SJCRH30 (cell line): Measurements from ENCODE around the gene PLPP4. TPM values are rescaled to one million over a fixed set of nuclear protein-coding genes. Genes with fewer than 3 reads are reported as not detected.

ENCODE experiments used
- DNase-seq, 2 experiments: peaks; one replicate each; pipeline ENCODE4 v3.0.0-alpha.2; 2015 to 2020
- H3K27ac ChIP-seq: fragments of 250-450 bp; sonication (Bioruptor Pico); 2 replicates; pipeline ENCODE4 v1.5.1; 2020; ENCODE audit warnings: mild to moderate bottlenecking, moderate library complexity
- H3K27me3 ChIP-seq: fragments of 250-450 bp; sonication (Bioruptor Pico); 2 replicates; pipeline ENCODE4 v1.5.1; 2020; ENCODE audit warnings: mild to moderate bottlenecking, moderate library complexity
- H3K36me3 ChIP-seq: fragments of 250-450 bp; sonication (Bioruptor Pico); 2 replicates; pipeline ENCODE4 v1.5.1; 2020; ENCODE audit warnings: mild to moderate bottlenecking, moderate library complexity
- H3K4me1 ChIP-seq: fragments of 250-450 bp; sonication (Bioruptor Pico); 2 replicates; pipeline ENCODE4 v1.5.1; 2020; ENCODE audit warnings: mild to moderate bottlenecking, moderate library complexity
- H3K4me3 ChIP-seq: fragments of 250-450 bp; sonication (Bioruptor Pico); 2 replicates; pipeline ENCODE4 v1.5.1; 2020; ENCODE audit warnings: mild to moderate bottlenecking, moderate library complexity
- H3K9me3 ChIP-seq: fragments of 250-450 bp; sonication (Bioruptor Pico); replicated peaks from 2 replicates; pipeline ENCODE4 v1.5.1; 2020; ENCODE audit warnings: mild to moderate bottlenecking, moderate library complexity
- total RNA-seq: library from RNA; depleted of rRNA; stranded (reverse); fragments of >200 nt; shearing (Covaris generic); gene quantifications from 2 replicates; pipeline ENCODE4 v1.2.3, GENCODE V29; 2014

PLPP4 gene
- total RNA-seq, 1 experiment from 2014 or later, result 0.12 TPM

- no peaks in the 10 kb centered on the region for H3K4me1 ChIP-seq
- H3K27ac ChIP-seq, result no peak overlapping the region
- DNase-seq, result no peak
Observed at GRCh38 chr10:120578134-120578533, 121.1 kb downstream of the PLPP4 start.

GRCh38 chr10:120578890-120579289 lies 121.9 kb downstream of the PLPP4 start:
- Histone ChIP-seq H3K9me3 (no peaks in the 10 kb centered on the region), H3K36me3 (no peaks in the 10 kb centered on the region), H3K4me3 (no peak overlapping the region), H3K27ac (no peak overlapping the region), H3K4me1 (no peaks in the 10 kb centered on the region), H3K27me3 (peaks cover 6% of the 10 kb centered on the region; the same call in 1 of the 2 replicates)
- no peak for DNase-seq

More at GRCh38 chr10:120578134-120578533, 121.1 kb downstream of the PLPP4 start:
- H3K4me3 ChIP-seq, result no peak overlapping the region
- H3K36me3 ChIP-seq, result no peaks in the 10 kb centered on the region
- H3K9me3 ChIP-seq, result no peaks in the 10 kb centered on the region
- H3K27me3 ChIP-seq, result peaks cover 6% of the 10 kb centered on the region; the same call in 1 of the 2 replicates

DNA sequence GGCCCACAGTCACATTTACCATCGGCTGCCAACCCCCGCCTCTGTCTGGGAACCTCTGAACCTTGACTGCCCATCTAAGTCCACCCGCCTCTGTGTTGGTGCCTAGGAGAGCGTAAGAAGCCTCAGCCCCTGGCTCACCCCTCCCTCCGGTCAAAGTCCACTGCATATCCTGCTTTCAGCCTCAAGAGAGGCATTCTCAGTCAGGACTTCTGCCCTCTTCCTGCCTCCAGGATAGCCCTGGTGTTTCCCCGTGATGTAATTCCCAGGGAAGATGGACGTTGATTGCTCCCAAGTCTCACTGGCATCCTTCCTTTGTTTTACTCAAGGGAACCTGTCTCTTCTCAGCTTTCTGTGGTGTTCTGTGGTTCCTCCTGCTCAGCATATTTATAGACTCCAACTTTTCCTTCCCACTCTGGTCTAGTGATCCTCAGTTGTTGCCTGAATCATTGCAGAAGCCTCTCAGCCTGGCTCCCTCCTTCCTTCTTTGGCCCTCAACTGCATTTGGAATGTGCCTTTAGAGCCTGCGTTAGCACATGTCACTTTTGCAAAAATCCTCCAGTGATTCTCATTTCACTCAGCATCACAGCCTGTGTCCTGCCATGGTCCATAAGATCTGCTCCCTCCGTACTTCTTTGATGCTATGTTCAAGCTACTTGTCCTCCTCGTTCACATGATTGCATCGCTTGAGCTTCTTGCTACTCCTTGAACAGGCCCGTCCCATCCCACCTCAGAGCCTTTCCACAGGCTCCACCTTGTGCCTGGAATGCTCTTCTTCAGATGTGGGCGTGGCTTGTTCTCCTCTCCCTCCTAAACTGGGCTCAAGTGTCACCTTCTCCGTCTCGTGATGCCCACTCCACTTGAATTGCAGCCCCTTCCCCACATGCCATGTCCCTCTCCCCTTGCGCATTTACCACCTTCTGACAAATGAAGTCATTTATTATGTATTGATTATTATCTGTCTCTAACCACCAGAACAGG lies 124.2 kb downstream of the PLPP4 start:
- Histone ChIP-seq H3K9me3 (no peaks in the 10 kb centered on the region; the same call in 1 of the 2 replicates), H3K27ac (no peak overlapping the region), H3K36me3 (no peaks in the 10 kb centered on the region), H3K27me3 (peaks cover 4% of the 10 kb centered on the region; the same call in 1 of the 2 replicates), H3K4me1 (no peaks in the 10 kb centered on the region), H3K4me3 (no peak overlapping the region)
- no peak for DNase-seq

DNA sequence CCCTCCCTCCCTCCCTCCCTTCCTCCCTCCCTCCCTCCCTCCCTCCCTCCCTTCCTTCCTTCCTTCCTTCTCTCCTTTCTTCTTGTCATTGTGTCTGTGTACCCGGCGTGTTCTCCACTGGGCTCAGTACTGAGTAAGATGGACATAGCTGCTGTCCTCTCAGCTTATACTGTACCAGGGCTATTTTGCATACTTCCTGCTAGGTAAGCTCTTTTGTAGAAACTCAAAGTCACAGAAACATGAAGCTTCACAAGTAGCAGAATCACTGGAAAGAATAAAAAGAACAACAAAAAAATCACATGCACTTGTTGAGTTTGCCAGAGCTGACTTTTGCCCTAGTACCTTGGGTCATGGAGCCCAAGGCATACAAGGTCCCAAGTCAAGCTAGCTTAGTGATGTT lies 125.7 kb downstream of the PLPP4 start:
- Histone ChIP-seq H3K9me3 (no peaks in the 10 kb centered on the region; the same call in 1 of the 2 replicates), H3K4me3 (no peak overlapping the region), H3K27ac (no peak overlapping the region), H3K27me3 (peaks cover 13% of the 10 kb centered on the region), H3K36me3 (no peaks in the 10 kb centered on the region), H3K4me1 (no peaks in the 10 kb centered on the region)
- no peak for DNase-seq

DNA sequence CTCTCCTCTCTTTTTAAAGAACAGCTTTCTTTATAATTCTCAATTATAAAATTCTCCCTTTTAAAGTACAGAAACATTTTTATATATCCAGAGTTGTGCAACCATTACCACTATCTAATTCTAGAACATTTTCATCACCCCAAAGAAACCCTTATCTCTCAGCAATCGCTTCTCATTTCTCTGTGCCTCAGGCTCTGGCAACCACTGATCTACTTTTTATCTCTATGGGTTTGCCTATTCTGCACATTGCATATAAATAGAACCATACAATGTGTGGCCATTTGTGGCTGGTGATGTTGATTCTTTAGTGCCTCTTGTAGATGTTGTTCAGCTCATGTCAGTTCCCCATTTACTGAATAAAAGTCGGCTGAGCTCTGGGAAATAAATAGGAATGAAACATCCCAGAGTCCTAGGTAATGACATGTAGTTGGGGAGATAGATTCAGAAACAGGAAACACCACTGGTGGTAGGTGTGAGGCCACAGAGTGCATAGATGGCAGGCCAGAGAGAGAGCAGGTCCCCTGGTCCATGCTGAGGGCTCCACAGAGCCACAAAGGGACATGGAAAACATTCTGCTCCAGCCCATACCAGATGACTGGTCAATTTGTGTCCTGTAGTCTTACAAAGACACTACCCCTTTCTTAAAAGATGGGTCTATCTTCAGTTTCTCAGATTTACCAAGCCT lies 126.5 kb downstream of the PLPP4 start:
- Histone ChIP-seq H3K36me3 (no peaks in the 10 kb centered on the region), H3K4me3 (no peak overlapping the region), H3K4me1 (no peaks in the 10 kb centered on the region), H3K9me3 (no peaks in the 10 kb centered on the region; the same call in 1 of the 2 replicates), H3K27ac (no peak overlapping the region), H3K27me3 (peaks cover 13% of the 10 kb centered on the region)
- no peak for DNase-seq

- Histone ChIP-seq H3K9me3 (no peaks in the 10 kb centered on the region; the same call in 1 of the 2 replicates), H3K4me3 (no peak overlapping the region)
- no peak for DNase-seq
Observed at GRCh38 chr10:120584786-120585185, 127.8 kb downstream of the PLPP4 start.

DNA sequence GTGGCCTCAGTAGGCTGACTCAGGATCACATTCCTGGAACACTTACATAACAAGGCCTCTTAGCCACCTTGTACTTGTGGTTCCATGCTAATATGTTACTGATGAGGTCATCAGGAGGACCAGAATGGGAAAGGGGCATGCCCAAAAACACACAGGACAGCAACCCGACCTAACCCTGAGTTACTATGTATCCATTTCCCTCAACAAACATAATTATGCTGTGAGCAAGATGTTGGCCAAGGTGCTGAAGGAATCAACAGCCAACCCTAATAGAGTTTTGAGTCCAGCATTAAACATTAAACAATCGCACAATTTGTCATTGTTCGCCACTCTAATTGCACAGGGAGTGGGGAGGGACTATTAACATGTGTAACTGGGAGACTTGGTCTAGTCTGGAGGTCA lies 129.4 kb downstream of the PLPP4 start:
- H3K9me3 ChIP-seq, result no peaks in the 10 kb centered on the region; the same call in 1 of the 2 replicates
- H3K36me3 ChIP-seq, result no peaks in the 10 kb centered on the region
- H3K4me1 ChIP-seq, result no peaks in the 10 kb centered on the region
- H3K27me3 ChIP-seq, result peaks cover 13% of the 10 kb centered on the region
- H3K27ac ChIP-seq, result no peak overlapping the region
- DNase-seq, result no peak
- H3K4me3 ChIP-seq, result no peak overlapping the region

More at GRCh38 chr10:120584786-120585185, 127.8 kb downstream of the PLPP4 start:
- Histone ChIP-seq H3K4me1 (no peaks in the 10 kb centered on the region), H3K36me3 (no peaks in the 10 kb centered on the region), H3K27me3 (peaks cover 13% of the 10 kb centered on the region), H3K27ac (no peak overlapping the region)

DNA sequence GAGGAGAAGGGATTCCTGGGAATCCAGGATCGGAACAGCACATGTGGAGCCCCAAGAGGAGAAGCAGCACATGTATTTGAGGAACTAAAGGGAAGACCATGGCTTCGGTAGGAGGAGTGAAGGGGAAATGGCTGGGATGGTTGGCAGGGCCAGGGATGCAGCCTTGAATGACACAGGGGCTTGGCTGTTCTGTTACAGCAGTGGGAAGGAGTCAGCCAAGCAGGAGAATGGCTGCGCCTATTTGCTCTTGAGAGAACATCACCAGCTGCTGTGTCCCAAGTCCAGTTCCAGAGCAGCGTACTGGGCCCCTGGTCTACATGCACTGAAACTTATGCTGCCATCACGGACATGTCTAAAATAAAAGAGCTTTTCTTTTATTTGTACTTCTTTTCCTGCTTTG lies 130.0 kb downstream of the PLPP4 start:
- H3K27me3 ChIP-seq, result peaks cover 13% of the 10 kb centered on the region
- H3K9me3 ChIP-seq, result no peaks in the 10 kb centered on the region; the same call in 1 of the 2 replicates
- no peak for DNase-seq
- no peaks in the 10 kb centered on the region for H3K36me3 ChIP-seq
- H3K4me1 ChIP-seq, result no peaks in the 10 kb centered on the region
- H3K4me3 ChIP-seq, result no peak overlapping the region
- H3K27ac ChIP-seq, result no peak overlapping the region

DNA sequence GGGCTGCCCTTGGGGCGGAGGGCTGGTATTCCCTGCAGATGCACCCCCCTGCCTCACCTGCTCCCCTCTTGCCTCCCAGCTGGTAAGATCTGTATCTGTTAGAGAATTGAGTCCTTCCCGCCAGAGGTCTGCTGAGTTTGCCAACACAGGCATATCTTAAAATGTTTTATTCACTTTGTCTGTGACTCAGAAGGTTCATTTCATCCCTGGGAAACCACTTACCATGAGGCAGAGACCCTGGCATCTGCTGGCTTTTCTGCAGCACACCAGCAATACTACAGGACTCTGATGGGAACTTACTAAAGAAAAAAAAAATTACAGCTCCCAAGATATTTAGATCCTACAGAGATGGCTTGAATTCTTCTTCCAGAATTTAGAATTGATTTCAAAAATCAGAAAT lies 131.3 kb downstream of the PLPP4 start:
- no peak for DNase-seq
- H3K27me3 ChIP-seq, result peaks cover 13% of the 10 kb centered on the region
- H3K27ac ChIP-seq, result no peak overlapping the region
- H3K36me3 ChIP-seq, result no peaks in the 10 kb centered on the region
- no peaks in the 10 kb centered on the region for H3K4me1 ChIP-seq
- H3K9me3 ChIP-seq, result no peaks in the 10 kb centered on the region; the same call in 1 of the 2 replicates
- H3K4me3 ChIP-seq, result no peak overlapping the region

DNA sequence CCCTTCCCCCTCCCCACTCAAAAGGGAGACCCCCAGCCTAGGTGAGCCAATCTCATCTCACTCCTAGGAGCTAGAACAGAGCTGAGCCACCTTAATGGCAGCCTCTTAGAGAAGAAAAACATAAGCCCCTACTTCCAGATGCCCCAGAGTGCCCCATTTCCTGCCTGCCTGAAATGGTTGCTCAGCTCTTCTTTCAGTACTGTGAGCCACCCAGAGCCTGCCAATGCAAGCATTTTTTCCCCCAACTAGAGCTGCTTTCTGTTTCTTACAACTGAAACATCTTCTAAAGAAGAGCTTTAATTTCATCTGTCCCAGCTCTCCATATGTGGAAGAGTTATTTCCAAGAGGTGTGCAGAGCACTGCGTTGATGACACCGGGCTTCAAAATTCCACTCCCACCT lies 136.7 kb downstream of the PLPP4 start:
- Histone ChIP-seq H3K9me3 (no peaks in the 10 kb centered on the region), H3K36me3 (no peaks in the 10 kb centered on the region), H3K4me1 (no peaks in the 10 kb centered on the region), H3K4me3 (no peak overlapping the region), H3K27ac (no peak overlapping the region), H3K27me3 (no peaks in the 10 kb centered on the region; the same call in none of the 2 replicates)
- DNase-seq, result no peak

DNA sequence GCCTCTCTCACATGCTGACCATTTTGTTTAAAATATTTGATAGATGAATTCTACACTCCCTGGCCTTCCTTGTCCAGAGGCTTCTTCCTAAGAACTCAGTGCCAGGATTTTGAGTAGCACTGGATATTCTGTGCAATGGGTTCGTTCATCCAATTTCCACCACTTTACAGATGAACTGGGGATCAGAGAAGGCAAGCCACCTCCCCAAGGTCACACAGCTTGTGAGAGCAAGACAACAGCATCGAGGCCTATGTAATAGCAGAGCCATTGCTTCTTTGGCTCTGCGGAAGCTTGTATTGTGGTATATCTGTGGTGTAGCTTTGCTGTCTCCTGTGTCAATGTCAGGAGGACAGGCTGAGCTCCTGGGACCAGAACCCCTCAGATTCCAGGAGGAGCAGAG lies 140.9 kb downstream of the PLPP4 start:
- no peak for DNase-seq
- Histone ChIP-seq H3K9me3 (no peaks in the 10 kb centered on the region; the same call in 1 of the 2 replicates), H3K4me1 (peaks cover 6% of the 10 kb centered on the region; the same call in 1 of the 2 replicates), H3K4me3 (no peak overlapping the region), H3K36me3 (no peaks in the 10 kb centered on the region), H3K27ac (no peak overlapping the region), H3K27me3 (peaks cover 12% of the 10 kb centered on the region)

DNA sequence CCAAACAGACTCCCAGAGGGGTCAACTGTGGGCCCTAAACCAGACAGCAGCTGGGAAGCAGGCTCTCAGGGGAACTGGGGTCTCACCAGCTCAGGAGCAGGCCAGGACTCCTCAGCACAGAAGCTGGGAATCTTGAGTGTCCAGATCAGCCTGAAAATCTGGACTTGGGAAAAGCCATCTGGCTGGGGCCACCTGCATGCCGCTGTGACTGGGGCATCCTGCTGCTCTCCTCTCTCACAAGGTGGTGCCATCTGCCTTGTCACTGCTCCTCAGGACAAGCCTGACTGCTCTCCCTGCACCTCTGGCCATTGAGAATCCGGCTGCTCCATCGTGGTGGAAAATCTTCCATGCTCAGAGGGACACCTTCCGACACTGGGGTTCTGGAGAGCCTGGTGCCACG lies 141.4 kb downstream of the PLPP4 start:
- Histone ChIP-seq H3K4me1 (peaks cover 6% of the 10 kb centered on the region; the same call in 1 of the 2 replicates), H3K4me3 (no peak overlapping the region), H3K27ac (no peak overlapping the region), H3K27me3 (peaks cover 12% of the 10 kb centered on the region), H3K9me3 (no peaks in the 10 kb centered on the region; the same call in 1 of the 2 replicates), H3K36me3 (no peaks in the 10 kb centered on the region)
- DNase-seq, result no peak

GRCh38 chr10:120599200-120599724 lies 142.2 kb downstream of the PLPP4 start:
- Histone ChIP-seq H3K27me3 (peaks cover 12% of the 10 kb centered on the region), H3K4me1 (peaks cover 6% of the 10 kb centered on the region; the same call in 1 of the 2 replicates), H3K4me3 (no peak overlapping the region)

DNA sequence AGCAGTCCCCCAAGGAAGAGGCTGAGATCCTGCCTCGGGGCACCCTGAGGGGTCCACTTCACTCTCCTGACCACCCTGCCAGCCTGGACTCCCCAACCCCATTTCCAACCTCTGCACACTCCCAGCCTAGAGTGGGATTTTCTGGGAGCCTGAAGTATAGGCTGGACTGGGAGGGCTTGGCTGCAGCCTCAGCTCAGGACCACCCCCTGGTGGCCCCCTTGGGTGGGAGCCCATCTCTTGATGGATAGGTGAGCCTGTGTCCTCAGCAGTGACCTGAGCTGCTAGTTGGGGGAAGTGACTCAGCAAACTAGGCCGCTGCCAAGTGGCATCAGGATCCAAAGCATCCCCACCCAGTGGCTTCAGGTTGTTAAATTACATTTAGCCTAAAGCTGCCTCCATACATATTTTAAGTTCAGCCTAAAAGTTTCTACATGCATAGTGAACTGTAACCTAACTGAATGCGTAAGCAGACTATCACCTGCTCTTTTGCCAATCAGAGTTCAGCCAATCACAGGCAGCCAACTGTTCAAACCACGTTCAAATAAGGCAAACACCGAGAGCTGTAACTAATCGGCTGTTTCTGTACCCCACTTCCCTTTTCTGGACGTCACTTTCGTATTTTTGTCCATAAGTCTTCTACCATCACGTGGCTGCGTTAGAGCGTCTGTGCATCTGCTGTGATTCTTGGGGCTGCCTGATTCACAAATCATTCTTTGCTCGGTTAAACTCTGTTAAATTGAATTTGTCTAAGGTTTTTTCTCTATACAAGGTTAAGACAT lies 144.0 kb downstream of the PLPP4 start:
- DNase-seq, result peak; percentile 46 to 56
- Histone ChIP-seq H3K4me3 (no peak overlapping the region), H3K9me3 (no peaks in the 10 kb centered on the region; the same call in 1 of the 2 replicates), H3K27me3 (peaks cover 12% of the 10 kb centered on the region; the same call in 1 of the 2 replicates), H3K36me3 (no peaks in the 10 kb centered on the region), H3K4me1 (peaks cover 6% of the 10 kb centered on the region; the same call in 1 of the 2 replicates), H3K27ac (no peak overlapping the region)

More at GRCh38 chr10:120599200-120599724, 142.2 kb downstream of the PLPP4 start:
- Histone ChIP-seq H3K36me3 (no peaks in the 10 kb centered on the region), H3K27ac (no peak overlapping the region), H3K9me3 (no peaks in the 10 kb centered on the region; the same call in 1 of the 2 replicates)
- DNase-seq, result no peak
